ENCODE measurements around the gene DLX6. TPM values are rescaled to one million over a fixed set of nuclear protein-coding genes. Genes with fewer than 3 reads are reported as not detected.
"Not testable (repeated sequence)": the region's sequence is repeated elsewhere in the genome, so short reads cannot be mapped to it uniquely, and the experiment has no call there.

Gene DLX6
- total RNA-seq, 1 donor: not detected

- DNase-seq (ENCODE audit: low read depth): no peak
- TF ChIP-seq CTCF (IDR thresholded peaks at IDR 0.05; ENCODE audit: insufficient read depth, low read length): no peak
- H3K4me3 ChIP-seq (ENCODE audit: low read depth, low read length): no peak overlapping the region
Measured at GRCh38 chr7:97025983-97026714, 20.8 kb downstream of the DLX6 start.

GRCh38 chr7:97026715-97027426 lies 21.5 kb downstream of the DLX6 start:
- no peak for DNase-seq (ENCODE audit: low read depth)
- TF ChIP-seq CTCF (IDR thresholded peaks at IDR 0.05; ENCODE audit: insufficient read depth, low read length): no peak
- H3K4me3 ChIP-seq (ENCODE audit: low read depth, low read length): peak overlapping the region; percentile 54

- H3K4me3 ChIP-seq (ENCODE audit: low read depth, low read length): peak overlapping the region; percentile 54
- TF ChIP-seq CTCF (IDR thresholded peaks at IDR 0.05; ENCODE audit: insufficient read depth, low read length): peak; percentile 95
- peak; percentile 90 for DNase-seq (ENCODE audit: low read depth)
Measured at GRCh38 chr7:97027427-97028234, 22.3 kb downstream of the DLX6 start.

GRCh38 chr7:97034213-97034852 lies 29.0 kb downstream of the DLX6 start:
- DNase-seq (ENCODE audit: low read depth); H3K4me3 ChIP-seq (ENCODE audit: low read depth, low read length): not testable (repeated sequence)

- TF ChIP-seq CTCF (IDR thresholded peaks at IDR 0.05; ENCODE audit: insufficient read depth, low read length): no peak
- DNase-seq (ENCODE audit: low read depth): no peak
- H3K4me3 ChIP-seq (ENCODE audit: low read depth, low read length): no peak overlapping the region
Measured at GRCh38 chr7:97039374-97040065, 34.2 kb downstream of the DLX6 start.

GRCh38 chr7:97043281-97043680 lies 37.9 kb downstream of the DLX6 start:
- no peak for DNase-seq (ENCODE audit: low read depth)
- no peak overlapping the region for H3K4me3 ChIP-seq (ENCODE audit: low read depth, low read length)

More at GRCh38 chr7:97043281-97043680, 37.9 kb downstream of the DLX6 start:
- TF ChIP-seq CTCF (IDR thresholded peaks at IDR 0.05; ENCODE audit: insufficient read depth, low read length): no peak

Small RNA genes lying within 50 kb of the gene (small RNA-seq; reads per million reads assigned to genes)
- gene RF01778 (not detected), gene RF01887 (not detected), gene RF01888 (not detected)

Other genes starting within 250 kb of the DLX6 start
- gene DLX5, start 19.3 kb downstream of the DLX6 start, total RNA-seq (ENCODE audit: low replicate concordance): not detected in 2 replicates
- gene SDHAF3, start 112.1 kb downstream of the DLX6 start, total RNA-seq (ENCODE audit: low replicate concordance): 6.0 and 16.0 TPM in 2 replicates